HG03565 (cell line): ENCODE results near the gene KLHL4.
"Not testable (repeated sequence)": the region's sequence is repeated elsewhere in the genome, so short reads cannot be mapped to it uniquely, and the experiment has no call there.

ENCODE experiments used
- ATAC-seq: cut with Tn5 transposase; IDR thresholded peaks from one replicate; pipeline ENCODE4 v1.9.1; 2021; ENCODE audit warnings: mild to moderate bottlenecking, moderate library complexity; ENCODE audit not compliant: unreplicated experiment

Gene KLHL4

GRCh38 chrX:87517571-87518141 is at the start of gene KLHL4:
KLHL4 (plus strand) TSS chrX:87517802; CDS start chrX:87517894, 92 bp downstream.
- ATAC-seq = no peak

GRCh38 chrX:87468941-87469340 is 48.7 kb upstream of the KLHL4 start:
- ATAC-seq = no peak

GRCh38 chrX:87475793-87476192 is 41.8 kb upstream of the KLHL4 start:
- no peak for ATAC-seq

- not testable (repeated sequence) for ATAC-seq
These were observed 38.9 kb upstream of the KLHL4 start for GRCh38 chrX:87478703-87479102.

GRCh38 chrX:87489071-87489470 is 28.5 kb upstream of the KLHL4 start:
- ATAC-seq = no peak

GRCh38 chrX:87515836-87516235 is 1.8 kb upstream of the KLHL4 start:
- ATAC-seq = no peak

GRCh38 chrX:87516717-87517121 is 883 bp upstream of the KLHL4 start:
- ATAC-seq = no peak

- ATAC-seq = no peak
These were observed 902 bp downstream of the KLHL4 start for GRCh38 chrX:87518504-87518903.

- no peak for ATAC-seq
These were observed 8.2 kb downstream of the KLHL4 start for GRCh38 chrX:87525771-87526229.

GRCh38 chrX:87526281-87526680 is 8.7 kb downstream of the KLHL4 start:
- no peak for ATAC-seq

GRCh38 chrX:87528487-87528886 is 10.9 kb downstream of the KLHL4 start:
- no peak for ATAC-seq

GRCh38 chrX:87571964-87572363 is 54.4 kb downstream of the KLHL4 start:
- ATAC-seq = no peak

- no peak for ATAC-seq
These were observed 55.3 kb downstream of the KLHL4 start for GRCh38 chrX:87572901-87573300.

- no peak for ATAC-seq
These were observed 61.4 kb downstream of the KLHL4 start for GRCh38 chrX:87578978-87579377.

- no peak for ATAC-seq
These were observed 63.3 kb downstream of the KLHL4 start for GRCh38 chrX:87580862-87581261.

- ATAC-seq = no peak
These were observed 64.9 kb downstream of the KLHL4 start for GRCh38 chrX:87582453-87582852.

- ATAC-seq = no peak
These were observed 66.1 kb downstream of the KLHL4 start for GRCh38 chrX:87583679-87584078.

- ATAC-seq = no peak
These were observed 98.8 kb downstream of the KLHL4 start for GRCh38 chrX:87616371-87616770.

GRCh38 chrX:87621697-87622096 is 104.1 kb downstream of the KLHL4 start:
- no peak for ATAC-seq

- ATAC-seq = no peak
These were observed 109.4 kb downstream of the KLHL4 start for GRCh38 chrX:87626996-87627395.

- ATAC-seq = no peak
These were observed 116.8 kb downstream of the KLHL4 start for GRCh38 chrX:87634361-87634760.

- ATAC-seq = no peak
These were observed 118.9 kb downstream of the KLHL4 start for GRCh38 chrX:87636533-87636932.

- ATAC-seq = not testable (repeated sequence)
These were observed 123.8 kb downstream of the KLHL4 start for GRCh38 chrX:87641439-87641838.
